OCI-LY7 (cell line): ENCODE results near the gene SPART. TPM values are rescaled to one million over a fixed set of nuclear protein-coding genes. Genes with fewer than 3 reads are reported as not detected.
"Not testable (repeated sequence)": the region's sequence is repeated elsewhere in the genome, so short reads cannot be mapped to it uniquely, and the experiment has no call there.

Source experiments
- BruUV-seq: library from RNA; stranded (reverse); fragments of 400-500 nt; replicated peaks from 2 replicates; lab custom pipeline; 2021; lab: Mats Ljungman, UMichigan
- CTCF ChIA-PET: fragments of 300-600 bp; sonication (Branson Sonifier 250); formaldehyde crosslinking; loops from one replicate; lab custom pipeline; 2022; ENCODE audit warnings: antibody characterized with exemption; ENCODE audit not compliant: unreplicated experiment; lab: Charles Lee
- POLR2A ChIA-PET: fragments of 300-600 bp; sonication (Branson Sonifier 250); formaldehyde crosslinking; loops from one replicate; lab custom pipeline; 2022; ENCODE audit warnings: antibody characterized with exemption; lab: Charles Lee
- DNase-seq: peaks from one replicate; pipeline ENCODE4 v3.0.0-alpha.2; 2015; ENCODE audit warnings: low spot score
- H2AFZ ChIP-seq: fragments of 200-600 bp; sonication (generic), shearing (Covaris generic); 2 replicates; pipeline ENCODE4 v1.6.1; 2014; ENCODE audit warnings: mild to moderate bottlenecking, antibody characterized with exemption, low read length, moderate library complexity
- H3K27ac ChIP-seq: fragments of 200-600 bp; sonication (generic); 2 replicates; pipeline ENCODE4 v1.5.1; 2014; ENCODE audit warnings: mixed run types, low read depth, mild to moderate bottlenecking, moderate library complexity, low read length, inconsistent platforms; ENCODE audit not compliant: poor library complexity, severe bottlenecking
- H3K36me3 ChIP-seq: fragments of 200-600 bp; sonication (generic); 2 replicates; pipeline ENCODE4 v1.6.1; 2014; ENCODE audit warnings: mild to moderate bottlenecking, antibody characterized with exemption, low read length, moderate library complexity, mixed read lengths; ENCODE audit not compliant: insufficient read depth
- H3K4me1 ChIP-seq: fragments of 200-600 bp; sonication (generic); 2 replicates; pipeline ENCODE4 v1.5.1; 2014; ENCODE audit warnings: mild to moderate bottlenecking, low read length; ENCODE audit not compliant: insufficient read depth, poor library complexity, severe bottlenecking
- H3K4me2 ChIP-seq: fragments of 200-600 bp; sonication (generic); 2 replicates; pipeline ENCODE4 v1.6.1; 2014; ENCODE audit warnings: mild to moderate bottlenecking, low read length
- H3K4me3 ChIP-seq: fragments of 200-600 bp; sonication (generic); 2 replicates; pipeline ENCODE4 v1.5.1; 2014; ENCODE audit warnings: mild to moderate bottlenecking, low read depth, low read length; ENCODE audit not compliant: poor library complexity, severe bottlenecking
- H3K79me2 ChIP-seq: fragments of 200-600 bp; sonication (generic); 2 replicates; pipeline ENCODE4 v1.6.1; 2016; ENCODE audit warnings: low read depth, mild to moderate bottlenecking, low read length, moderate library complexity, mixed read lengths; ENCODE audit not compliant: insufficient read depth
- H3K9me2 ChIP-seq: fragments of 200-600 bp; sonication (generic); 2 replicates; pipeline ENCODE4 v1.6.1; 2016; ENCODE audit warnings: mild to moderate bottlenecking, low read length, mixed read lengths; ENCODE audit not compliant: insufficient read depth
- H3K9me3 ChIP-seq: fragments of 200-600 bp; sonication (generic); 2 replicates; pipeline ENCODE4 v1.6.1; 2014; ENCODE audit warnings: mild to moderate bottlenecking, mixed run types, low read length, mixed read lengths
- H4K20me1 ChIP-seq: fragments of 200-600 bp; sonication (generic); 2 replicates; pipeline ENCODE4 v1.6.1; 2014; ENCODE audit warnings: mild to moderate bottlenecking, antibody characterized with exemption, low read length, moderate library complexity, mixed read lengths; ENCODE audit not compliant: insufficient read depth
- CTCF ChIP-seq: fragments of 200-600 bp; sonication (generic); conservative IDR thresholded peaks from 2 replicates; pipeline ENCODE4 v1.5.1; 2014; ENCODE audit warnings: mild to moderate bottlenecking, antibody characterized with exemption, low read length, moderate library complexity, mixed read lengths
- EZH2phosphoT487 ChIP-seq: fragments of 200-600 bp; sonication (generic); IDR thresholded peaks from 2 replicates; pipeline ENCODE4 v1.6.1; 2018; ENCODE audit warnings: low read depth, borderline replicate concordance, mild to moderate bottlenecking, mixed run types, antibody characterized with exemption, low read length, moderate library complexity, mixed read lengths
- intact Hi-C: fragments of 100-400 bp; cut with micrococcal nuclease; formaldehyde crosslinking; loops from one replicate; pipeline ENCODE4 v1.10.0; 2022; ENCODE audit not compliant: unreplicated experiment
- total RNA-seq, 2 experiments: library from RNA; depleted of rRNA in 1 of 2; stranded (reverse); fragments of >200 nt in 1 of 2; shearing (Covaris generic) in 1 of 2; gene quantifications; 2 replicates each; pipeline ENCODE4 v1.2.3, GENCODE V29; 2014 to 2022

Gene SPART
- total RNA-seq, 2 experiments from 2014 or later, result not detected

DNA sequence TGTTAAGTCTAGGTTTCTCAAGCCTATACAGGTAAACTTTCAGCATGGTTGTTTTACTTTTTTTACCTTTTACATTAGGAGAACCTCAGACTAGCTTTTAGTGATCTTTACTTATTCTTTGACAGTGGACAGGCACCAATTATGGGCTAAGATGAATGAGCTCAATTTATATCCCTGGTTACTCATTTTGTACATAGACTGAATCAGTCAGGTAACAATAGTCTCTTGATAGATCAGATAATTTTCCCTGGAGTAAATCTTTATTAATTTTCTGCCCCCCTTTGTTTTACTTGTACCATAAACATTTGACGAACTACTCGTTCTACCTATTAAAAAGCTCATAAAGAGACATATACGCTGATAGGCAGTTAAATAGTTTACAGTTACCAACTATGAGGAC is 22.8 kb downstream of the SPART start:
- H3K4me1 ChIP-seq, result no peaks in the 10 kb centered on the region
- CTCF ChIA-PET, result no interaction called here

DNA sequence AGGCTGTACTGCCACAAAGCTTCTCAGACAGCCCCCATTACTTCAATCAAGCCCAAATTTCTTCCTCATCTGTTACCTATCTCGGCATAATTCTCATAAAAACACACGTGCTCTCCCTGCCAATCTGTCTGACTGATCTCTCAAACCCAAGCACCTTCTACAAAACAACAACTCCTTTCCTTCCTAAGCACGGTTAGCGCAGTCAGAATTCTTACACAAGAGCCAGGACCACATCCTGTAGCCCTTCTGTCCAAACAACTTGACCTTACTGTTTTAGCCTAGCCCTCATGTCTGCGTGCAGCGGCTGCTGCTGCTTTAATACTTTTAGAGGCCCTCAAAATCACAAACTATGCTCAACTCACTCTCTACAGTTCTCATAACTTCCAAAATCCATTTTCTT is 26.4 kb downstream of the SPART start:
- CTCF ChIA-PET, H3K9me2 ChIP-seq, POLR2A ChIA-PET, H4K20me1 ChIP-seq, H3K9me3 ChIP-seq, H3K27ac ChIP-seq, DNase-seq, H3K4me3 ChIP-seq, H2AFZ ChIP-seq, H3K36me3 ChIP-seq, H3K79me2 ChIP-seq, intact Hi-C loops, H3K4me2 ChIP-seq, H3K4me1 ChIP-seq, BruUV-seq: not testable (repeated sequence)

More for the DNA sequence above, 22.8 kb downstream of the SPART start:
- Histone ChIP-seq H3K4me2 (no peak overlapping the region), H2AFZ (no peak overlapping the region), H4K20me1 (no peaks in the 10 kb centered on the region), H3K79me2 (no peaks in the 10 kb centered on the region), H3K36me3 (no peaks in the 10 kb centered on the region), H3K9me2 (no peaks in the 10 kb centered on the region), H3K4me3 (no peak overlapping the region), H3K27ac (no peak overlapping the region), H3K9me3 (no peaks in the 10 kb centered on the region)
- intact Hi-C loops, result no loop called here
- POLR2A ChIA-PET, result interaction anchor here (0.5 kb wide), 1 partner anchor 15 kb away, joined by 4 read pairs; no protein-coding TSS in a partner anchor
- BruUV-seq, result no TSS peak
- TF ChIP-seq EZH2phosphoT487, result no peak
- no peak for DNase-seq

DNA sequence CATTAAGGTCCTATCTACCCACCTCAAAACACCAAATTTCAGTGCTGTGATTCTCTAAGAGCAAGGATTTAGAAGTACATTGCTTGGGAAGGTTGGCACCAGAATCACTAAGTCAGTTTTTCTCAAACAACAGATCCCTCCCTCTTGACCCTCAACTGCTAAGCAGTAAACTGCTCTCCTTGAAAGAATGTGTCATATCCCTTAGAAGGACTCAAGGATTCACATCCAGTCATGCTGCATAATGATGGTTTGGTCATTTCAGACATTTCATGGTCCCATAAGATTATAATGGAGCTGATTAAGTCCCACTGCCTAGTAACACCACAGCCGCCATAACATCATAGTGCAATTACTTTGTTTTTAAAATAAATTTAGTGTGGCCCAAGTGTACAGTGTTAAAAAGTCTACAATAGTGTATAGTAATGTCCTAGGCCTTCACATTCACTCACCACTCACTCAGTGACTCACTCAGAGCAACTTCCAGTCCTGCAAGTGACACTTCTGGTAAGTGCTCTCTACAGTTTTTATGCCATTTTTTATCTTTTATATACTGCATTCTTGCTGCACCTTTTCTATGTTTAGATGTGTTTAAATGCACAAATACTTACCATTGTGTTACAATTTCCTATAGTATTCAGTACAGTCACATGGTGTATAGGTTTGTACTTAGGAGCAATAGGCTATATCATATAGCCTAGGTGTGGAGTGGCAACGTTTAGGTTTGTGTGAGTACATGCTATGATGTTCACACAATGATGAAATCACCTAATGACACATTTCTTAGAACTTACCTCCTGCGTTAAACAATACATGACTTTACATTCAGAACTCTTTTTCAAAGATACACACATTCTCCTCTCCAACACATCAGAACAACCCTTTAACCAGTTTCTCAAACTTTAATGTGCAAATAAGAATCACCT is 32.9 kb downstream of the SPART start:
- H3K4me2 ChIP-seq, result no peak overlapping the region
- no peaks in the 10 kb centered on the region for H3K4me1 ChIP-seq
- H3K9me2 ChIP-seq, result no peaks in the 10 kb centered on the region
- no peak overlapping the region for H2AFZ ChIP-seq
- DNase-seq, result no peak
- TF ChIP-seq CTCF, result no peak
- TF ChIP-seq EZH2phosphoT487, result no peak
- H3K4me3 ChIP-seq, result no peak overlapping the region
- H3K79me2 ChIP-seq, result no peaks in the 10 kb centered on the region
- H3K36me3 ChIP-seq, result no peaks in the 10 kb centered on the region
- intact Hi-C loops, result no loop called here
- no peak overlapping the region for H3K27ac ChIP-seq
- CTCF ChIA-PET, result no interaction called here
- H3K9me3 ChIP-seq, result no peaks in the 10 kb centered on the region
- H4K20me1 ChIP-seq, result no peaks in the 10 kb centered on the region
- POLR2A ChIA-PET, result interaction anchor here (1.3 kb wide), 1 partner anchor 83 kb away, joined by 3 read pairs; no protein-coding TSS in a partner anchor
- no TSS peak for BruUV-seq
